ENCODE measurements around the gene HSDL1. TPM values are rescaled to one million over a fixed set of nuclear protein-coding genes. Genes with fewer than 3 reads are reported as not detected.

The HSDL1 gene
- total RNA-seq (1 to 10 TPM; 6.8 to 9.6 TPM), polyA plus RNA-seq (1 to 10 TPM; 3.0 to 3.8 TPM)

GRCh38 chr16:84144859-84145639 lies at the start of gene HSDL1, which contains the start of gene DNAAF1:
Gene HSDL1, minus strand, starts transcription at chr16:84145177. Its CDS starts 13,856 bp downstream, at chr16:84131321.
Gene DNAAF1, plus strand, starts transcription at chr16:84145308. Its CDS starts 133 bp downstream, at chr16:84145441.
- WGBS: under 1% methylated on average over 89 of the region's 89 CpGs
- no peaks in the 10 kb centered on the region for H3K9me3 ChIP-seq (ENCODE audit: control insufficient read depth in 4 of 4, low read length in 3 of 4)
- peaks cover 3 to 9% (median 8%) of the 10 kb centered on the region in 4 donors for H3K4me1 ChIP-seq (ENCODE audit: control insufficient read depth in 4 of 4, insufficient read depth in 4 of 4, low read length in 3 of 4)
- peak; percentile 97 for DNase-seq (ENCODE audit: low spot score)
- H3K9ac ChIP-seq (ENCODE audit: low read depth in 1 of 2, low read length in 2 of 2): peak within 1 kb of the TSS in 1 of 2 donors; percentile 16
- H3K4me3 ChIP-seq (ENCODE audit: low read depth in 1 of 3, low read length in 3 of 3): peak within 1 kb of the TSS; percentile 85 to 92 (median 86)
- no peaks in the 10 kb centered on the region for H3K36me3 ChIP-seq (ENCODE audit: control insufficient read depth in 4 of 4, insufficient read depth in 3 of 4, low read depth in 1 of 4, low read length in 3 of 4)
- TF ChIP-seq, protein P1, sequence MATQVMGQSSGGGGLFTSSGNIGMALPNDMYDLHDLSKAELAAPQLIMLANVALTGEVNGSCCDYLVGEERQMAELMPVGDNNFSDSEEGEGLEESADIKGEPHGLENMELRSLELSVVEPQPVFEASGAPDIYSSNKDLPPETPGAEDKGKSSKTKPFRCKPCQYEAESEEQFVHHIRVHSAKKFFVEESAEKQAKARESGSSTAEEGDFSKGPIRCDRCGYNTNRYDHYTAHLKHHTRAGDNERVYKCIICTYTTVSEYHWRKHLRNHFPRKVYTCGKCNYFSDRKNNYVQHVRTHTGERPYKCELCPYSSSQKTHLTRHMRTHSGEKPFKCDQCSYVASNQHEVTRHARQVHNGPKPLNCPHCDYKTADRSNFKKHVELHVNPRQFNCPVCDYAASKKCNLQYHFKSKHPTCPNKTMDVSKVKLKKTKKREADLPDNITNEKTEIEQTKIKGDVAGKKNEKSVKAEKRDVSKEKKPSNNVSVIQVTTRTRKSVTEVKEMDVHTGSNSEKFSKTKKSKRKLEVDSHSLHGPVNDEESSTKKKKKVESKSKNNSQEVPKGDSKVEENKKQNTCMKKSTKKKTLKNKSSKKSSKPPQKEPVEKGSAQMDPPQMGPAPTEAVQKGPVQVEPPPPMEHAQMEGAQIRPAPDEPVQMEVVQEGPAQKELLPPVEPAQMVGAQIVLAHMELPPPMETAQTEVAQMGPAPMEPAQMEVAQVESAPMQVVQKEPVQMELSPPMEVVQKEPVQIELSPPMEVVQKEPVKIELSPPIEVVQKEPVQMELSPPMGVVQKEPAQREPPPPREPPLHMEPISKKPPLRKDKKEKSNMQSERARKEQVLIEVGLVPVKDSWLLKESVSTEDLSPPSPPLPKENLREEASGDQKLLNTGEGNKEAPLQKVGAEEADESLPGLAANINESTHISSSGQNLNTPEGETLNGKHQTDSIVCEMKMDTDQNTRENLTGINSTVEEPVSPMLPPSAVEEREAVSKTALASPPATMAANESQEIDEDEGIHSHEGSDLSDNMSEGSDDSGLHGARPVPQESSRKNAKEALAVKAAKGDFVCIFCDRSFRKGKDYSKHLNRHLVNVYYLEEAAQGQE (IDR thresholded peaks at IDR 0.05): no peak
- TF ChIP-seq SP1 (IDR thresholded peaks at IDR 0.05) (no peak), HNF4G (IDR thresholded peaks at IDR 0.05) (no peak), YY1 (IDR thresholded peaks at IDR 0.05) (no peak), RAD21 (IDR thresholded peaks at IDR 0.05) (no peak), FOXA1 (IDR thresholded peaks at IDR 0.05) (no peak), CTCF (IDR thresholded peaks at IDR 0.05; ENCODE audit: low read depth, low read length, missing input control) (no peak), HNF4A (conservative IDR thresholded peaks at IDR 0.05) (no peak), TAF1 (conservative IDR thresholded peaks at IDR 0.05) (no peak), GABPA (IDR thresholded peaks at IDR 0.05 in 1 of 2, conservative IDR thresholded peaks at IDR 0.05 in 1 of 2) (no peak), FOXA2 (IDR thresholded peaks at IDR 0.05) (no peak), EGR1 (IDR thresholded peaks at IDR 0.05; ENCODE audit: low read depth in 2 of 2) (no peak), NR2F2 (IDR thresholded peaks at IDR 0.05) (no peak), JUND (IDR thresholded peaks at IDR 0.05) (no peak), RXRA (IDR thresholded peaks at IDR 0.05) (no peak)
- TF ChIP-seq, protein P2, sequence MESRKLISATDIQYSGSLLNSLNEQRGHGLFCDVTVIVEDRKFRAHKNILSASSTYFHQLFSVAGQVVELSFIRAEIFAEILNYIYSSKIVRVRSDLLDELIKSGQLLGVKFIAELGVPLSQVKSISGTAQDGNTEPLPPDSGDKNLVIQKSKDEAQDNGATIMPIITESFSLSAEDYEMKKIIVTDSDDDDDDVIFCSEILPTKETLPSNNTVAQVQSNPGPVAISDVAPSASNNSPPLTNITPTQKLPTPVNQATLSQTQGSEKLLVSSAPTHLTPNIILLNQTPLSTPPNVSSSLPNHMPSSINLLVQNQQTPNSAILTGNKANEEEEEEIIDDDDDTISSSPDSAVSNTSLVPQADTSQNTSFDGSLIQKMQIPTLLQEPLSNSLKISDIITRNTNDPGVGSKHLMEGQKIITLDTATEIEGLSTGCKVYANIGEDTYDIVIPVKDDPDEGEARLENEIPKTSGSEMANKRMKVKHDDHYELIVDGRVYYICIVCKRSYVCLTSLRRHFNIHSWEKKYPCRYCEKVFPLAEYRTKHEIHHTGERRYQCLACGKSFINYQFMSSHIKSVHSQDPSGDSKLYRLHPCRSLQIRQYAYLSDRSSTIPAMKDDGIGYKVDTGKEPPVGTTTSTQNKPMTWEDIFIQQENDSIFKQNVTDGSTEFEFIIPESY (IDR thresholded peaks at IDR 0.05): no peak
- TF ChIP-seq, protein P3, sequence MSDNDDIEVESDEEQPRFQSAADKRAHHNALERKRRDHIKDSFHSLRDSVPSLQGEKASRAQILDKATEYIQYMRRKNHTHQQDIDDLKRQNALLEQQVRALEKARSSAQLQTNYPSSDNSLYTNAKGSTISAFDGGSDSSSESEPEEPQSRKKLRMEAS (IDR thresholded peaks at IDR 0.05): no peak
- TF ChIP-seq, protein P4, sequence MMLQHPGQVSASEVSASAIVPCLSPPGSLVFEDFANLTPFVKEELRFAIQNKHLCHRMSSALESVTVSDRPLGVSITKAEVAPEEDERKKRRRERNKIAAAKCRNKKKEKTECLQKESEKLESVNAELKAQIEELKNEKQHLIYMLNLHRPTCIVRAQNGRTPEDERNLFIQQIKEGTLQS (IDR thresholded peaks at IDR 0.05): no peak
- H3K27ac ChIP-seq (ENCODE audit: low read depth in 1 of 2, low read length in 2 of 2): peak within 1 kb of the TSS in 1 of 2 donors; percentile 54
- H3K27me3 ChIP-seq (ENCODE audit: control insufficient read depth in 4 of 4, insufficient read depth in 4 of 4, low read length in 3 of 4): no peaks in the 10 kb centered on the region
